ENCODE measurements around the gene WWP2.
"Not testable (repeated sequence)": the region's sequence is repeated elsewhere in the genome, so short reads cannot be mapped to it uniquely, and the experiment has no call there.

Gene WWP2

GRCh38 chr16:69951017-69951671, 189.0 kb downstream of the WWP2 start, which contains the start of gene CLEC18A:
CLEC18A (plus strand) TSS chr16:69951334; CDS start chr16:69951367, 33 bp downstream.
- DNase-seq = not testable (repeated sequence)

- not testable (repeated sequence) for DNase-seq
Measured at GRCh38 chr16:69951672-69952031, 189.5 kb downstream of the WWP2 start.

- not testable (repeated sequence) for DNase-seq
Measured at GRCh38 chr16:69952116-69952515, 190.0 kb downstream of the WWP2 start.

GRCh38 chr16:69952572-69953355, 190.6 kb downstream of the WWP2 start:
- not testable (repeated sequence) for DNase-seq

GRCh38 chr16:69954241-69954640, 192.1 kb downstream of the WWP2 start:
- DNase-seq = not testable (repeated sequence)

GRCh38 chr16:69963312-69963711, 201.2 kb downstream of the WWP2 start:
- DNase-seq = not testable (repeated sequence)

GRCh38 chr16:69964960-69965660, 203.0 kb downstream of the WWP2 start:
- DNase-seq = peak in 2 of 3 donors; percentile 57 to 65

GRCh38 chr16:69965661-69966054, 203.5 kb downstream of the WWP2 start:
- DNase-seq = peak in 1 of 3 donors; percentile 10

GRCh38 chr16:69967688-69968087, 205.6 kb downstream of the WWP2 start:
- not testable (repeated sequence) for DNase-seq

GRCh38 chr16:69968125-69968524, 206.0 kb downstream of the WWP2 start:
- DNase-seq = not testable (repeated sequence)

- DNase-seq = not testable (repeated sequence)
Measured at GRCh38 chr16:69969657-69970056, 207.5 kb downstream of the WWP2 start.

- DNase-seq = not testable (repeated sequence)
Measured at GRCh38 chr16:69972120-69972519, 210.0 kb downstream of the WWP2 start.

- not testable (repeated sequence) for DNase-seq
Measured at GRCh38 chr16:69972935-69973334, 210.8 kb downstream of the WWP2 start.

- not testable (repeated sequence) for DNase-seq
Measured at GRCh38 chr16:69985196-69985595, 223.1 kb downstream of the WWP2 start.
